ENCODE results near the gene TSPAN4. TPM values are rescaled to one million over a fixed set of nuclear protein-coding genes. Genes with fewer than 3 reads are reported as not detected.

TSPAN4 gene
- total and polyA plus RNA-seq, 9 of the 15 experiments (the other 6 are each of a cell fraction or from before 2014, with no cell fraction given), result 0.07 to 31.0 (median 15.7) TPM

DNA sequence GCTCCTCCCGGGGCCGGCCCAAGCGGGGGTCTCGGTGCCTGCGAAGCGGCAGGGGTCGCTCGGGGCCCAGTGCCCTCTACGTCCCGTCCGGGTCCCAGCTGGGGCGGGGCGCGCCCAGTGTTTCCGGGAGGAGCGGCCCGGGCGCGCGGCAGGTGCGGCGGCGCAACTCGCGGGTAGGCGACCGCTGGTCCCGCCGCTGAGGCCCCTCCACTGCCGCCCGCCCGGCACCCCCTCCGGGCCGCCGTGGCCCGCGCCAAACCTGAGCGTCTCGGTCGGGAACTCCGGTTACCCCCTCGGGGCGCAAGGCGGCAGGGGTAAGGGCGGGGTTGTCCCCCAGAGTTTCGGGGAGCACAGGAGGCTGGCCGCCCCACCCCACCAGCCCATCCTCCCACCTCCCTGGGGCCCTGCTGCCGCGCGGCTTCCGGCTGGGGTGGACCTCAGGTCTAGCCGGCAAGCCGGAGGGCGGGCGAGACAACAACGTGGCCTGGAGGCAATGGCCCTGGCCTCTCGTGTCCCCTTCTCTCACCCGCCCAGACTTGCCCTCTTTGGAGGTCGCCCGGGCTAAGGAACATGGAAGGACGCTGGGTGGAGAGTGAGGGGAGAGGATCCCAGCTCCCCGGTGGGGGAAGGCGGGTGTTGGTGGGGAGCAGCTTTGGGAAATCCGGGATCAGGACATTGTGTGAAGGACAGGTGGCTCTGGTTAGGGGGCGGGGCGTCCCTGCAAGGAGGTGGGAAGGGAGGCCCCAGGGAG is 15.3 kb upstream of the TSPAN4 start (continued):
- TF ChIP-seq RAD51 (IDR thresholded peaks at IDR 0.05; ENCODE audit: borderline replicate concordance, low read depth), result no peak
- TF ChIP-seq HNRNPLL (IDR thresholded peaks at IDR 0.05; ENCODE audit: low read depth, low read length, poor library complexity, severe bottlenecking), result peak; percentile 68
- TF ChIP-seq ZNF253 (CRISPR knock-in tag; conservative IDR thresholded peaks at IDR 0.05), result no peak
- no peak for TF ChIP-seq FOXK1 (CRISPR knock-in tag; IDR thresholded peaks at IDR 0.05; ENCODE audit: borderline replicate concordance)
- TF ChIP-seq ZKSCAN8 (CRISPR knock-in tag; IDR thresholded peaks at IDR 0.05), result no peak
- TF ChIP-seq ZC3H4 (CRISPR knock-in tag; IDR thresholded peaks at IDR 0.05; ENCODE audit: borderline replicate concordance), result no peak
- no peak for TF ChIP-seq MEF2A (IDR thresholded peaks at IDR 0.05; ENCODE audit: control insufficient read depth, low read depth, low read length)
- no peak for TF ChIP-seq GTF2F1 (IDR thresholded peaks at IDR 0.05; ENCODE audit: low read depth, low read length)
- TF ChIP-seq, protein P1, sequence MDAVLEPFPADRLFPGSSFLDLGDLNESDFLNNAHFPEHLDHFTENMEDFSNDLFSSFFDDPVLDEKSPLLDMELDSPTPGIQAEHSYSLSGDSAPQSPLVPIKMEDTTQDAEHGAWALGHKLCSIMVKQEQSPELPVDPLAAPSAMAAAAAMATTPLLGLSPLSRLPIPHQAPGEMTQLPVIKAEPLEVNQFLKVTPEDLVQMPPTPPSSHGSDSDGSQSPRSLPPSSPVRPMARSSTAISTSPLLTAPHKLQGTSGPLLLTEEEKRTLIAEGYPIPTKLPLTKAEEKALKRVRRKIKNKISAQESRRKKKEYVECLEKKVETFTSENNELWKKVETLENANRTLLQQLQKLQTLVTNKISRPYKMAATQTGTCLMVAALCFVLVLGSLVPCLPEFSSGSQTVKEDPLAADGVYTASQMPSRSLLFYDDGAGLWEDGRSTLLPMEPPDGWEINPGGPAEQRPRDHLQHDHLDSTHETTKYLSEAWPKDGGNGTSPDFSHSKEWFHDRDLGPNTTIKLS (IDR thresholded peaks at IDR 0.05; ENCODE audit: borderline replicate concordance, low read depth), result peak; percentile 67; the same call in 1 of the 2 replicates
- TF ChIP-seq, protein P2, sequence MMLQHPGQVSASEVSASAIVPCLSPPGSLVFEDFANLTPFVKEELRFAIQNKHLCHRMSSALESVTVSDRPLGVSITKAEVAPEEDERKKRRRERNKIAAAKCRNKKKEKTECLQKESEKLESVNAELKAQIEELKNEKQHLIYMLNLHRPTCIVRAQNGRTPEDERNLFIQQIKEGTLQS (IDR thresholded peaks at IDR 0.05), result no peak
- TF ChIP-seq, protein P2 (CRISPR knock-in tag; conservative IDR thresholded peaks at IDR 0.05), result no peak
- no peak for TF ChIP-seq NFYB (IDR thresholded peaks at IDR 0.05; ENCODE audit: extremely low read depth, insufficient read length)
- TF ChIP-seq SNIP1 (IDR thresholded peaks at IDR 0.05; ENCODE audit: low read depth), result no peak
- no peak; the same call in 1 of the 2 replicates for TF ChIP-seq ZNF583 (CRISPR knock-in tag; IDR thresholded peaks at IDR 0.05)
- TF ChIP-seq ZNF224 (CRISPR knock-in tag; IDR thresholded peaks at IDR 0.05), result no peak
- no peak; a peak in 1 of 4 replicates for TF ChIP-seq FOXA3 (CRISPR knock-in tag; conservative IDR thresholded peaks at IDR 0.05 in 1 of 2, IDR thresholded peaks at IDR 0.05 in 1 of 2)
- TF ChIP-seq HDAC1 (IDR thresholded peaks at IDR 0.05), result peak in 1 of 2 experiments; percentile 82; a peak in 1 of 4 replicates
- TF ChIP-seq PPARD (CRISPR knock-in tag; IDR thresholded peaks at IDR 0.05), result no peak
- TF ChIP-seq ZKSCAN3 (CRISPR knock-in tag; IDR thresholded peaks at IDR 0.05), result no peak
- no peak for TF ChIP-seq ZNF695 (CRISPR knock-in tag; IDR thresholded peaks at IDR 0.05)
- TF ChIP-seq, protein P3, sequence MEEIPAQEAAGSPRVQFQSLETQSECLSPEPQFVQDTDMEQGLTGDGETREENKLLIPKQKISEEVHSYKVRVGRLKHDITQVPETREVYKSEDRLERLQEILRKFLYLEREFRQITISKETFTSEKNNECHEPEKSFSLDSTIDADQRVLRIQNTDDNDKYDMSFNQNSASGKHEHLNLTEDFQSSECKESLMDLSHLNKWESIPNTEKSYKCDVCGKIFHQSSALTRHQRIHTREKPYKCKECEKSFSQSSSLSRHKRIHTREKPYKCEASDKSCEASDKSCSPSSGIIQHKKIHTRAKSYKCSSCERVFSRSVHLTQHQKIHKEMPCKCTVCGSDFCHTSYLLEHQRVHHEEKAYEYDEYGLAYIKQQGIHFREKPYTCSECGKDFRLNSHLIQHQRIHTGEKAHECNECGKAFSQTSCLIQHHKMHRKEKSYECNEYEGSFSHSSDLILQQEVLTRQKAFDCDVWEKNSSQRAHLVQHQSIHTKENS (CRISPR knock-in tag; IDR thresholded peaks at IDR 0.05), result no peak
- no peak for TF ChIP-seq SRSF1 (IDR thresholded peaks at IDR 0.05; ENCODE audit: low read depth, low read length)

All from K562 (cell line).